Endothelial cell of umbilical vein (primary cell): ENCODE measurements around the gene OR7D2. TPM values are rescaled to one million over a fixed set of nuclear protein-coding genes. Genes with fewer than 3 reads are reported as not detected.

ENCODE experiments used
- BruUV-seq: library from RNA; stranded (reverse); fragments of 400-500 nt; replicated peaks from 2 replicates; lab custom pipeline; 2021; lab: Mats Ljungman, UMichigan
- CTCF ChIA-PET: fragments of 300-600, 350-600 bp; sonication (Branson Sonifier 250); formaldehyde crosslinking; loops from one replicate; lab custom pipeline; 2021; ENCODE audit warnings: antibody characterized with exemption, inconsistent platforms; lab: Charles Lee
- POLR2A ChIA-PET: fragments of 300-600, 350-600 bp; sonication (Branson Sonifier 250); formaldehyde crosslinking; loops from one replicate; lab custom pipeline; 2021; ENCODE audit warnings: antibody characterized with exemption, inconsistent platforms; lab: Charles Lee
- DNase-seq: peaks from one replicate; pipeline ENCODE4 v3.0.0-alpha.2; 2011; ENCODE audit warnings: low read depth, low spot score
- FAIRE-seq: peaks from 2 replicates; lab custom pipeline; 2011; peaks lifted over from hg19 to GRCh38; lab: Jason Lieb, UNC
- H2AFZ ChIP-seq: 2 replicates; pipeline ENCODE4 v1.6.0; 2012; ENCODE audit warnings: low read depth, low read length, control low read depth, inconsistent platforms
- H3K27ac ChIP-seq: 2 replicates; pipeline ENCODE4 v1.5.1; 2011; ENCODE audit warnings: low read depth, mild to moderate bottlenecking, control low read depth, low read length, moderate library complexity; ENCODE audit not compliant: insufficient read depth
- H3K27me3 ChIP-seq, 2 experiments: 2 replicates each; pipeline versions ENCODE4 v1.6.0 to v1.6.1; 2011; ENCODE audit warnings: low read length in 2 of 2, mixed read lengths in 1 of 2; ENCODE audit not compliant: control insufficient read depth in 2 of 2, insufficient read depth in 2 of 2
- H3K36me3 ChIP-seq, 2 experiments: 2 replicates in 1 of 2; 3 replicates in 1 of 2; pipeline ENCODE4 v1.5.1; 2011; ENCODE audit warnings: low read length in 2 of 2, mild to moderate bottlenecking in 1 of 2, moderate library complexity in 1 of 2; ENCODE audit not compliant: control insufficient read depth in 2 of 2, insufficient read depth in 2 of 2; ENCODE audit errors: extremely low read depth in 1 of 2
- H3K4me1 ChIP-seq: 3 replicates; pipeline ENCODE4 v1.5.1; 2011; ENCODE audit warnings: mild to moderate bottlenecking, low read length; ENCODE audit not compliant: control insufficient read depth, insufficient read depth; ENCODE audit errors: extremely low read depth
- H3K4me2 ChIP-seq: 2 replicates; pipeline ENCODE4 v1.6.1; 2011; ENCODE audit warnings: low read length, control low read depth, mixed read lengths; ENCODE audit not compliant: insufficient read depth
- H3K4me3 ChIP-seq, 3 experiments: fragments of 200-600 bp in 1 of 3; sonication (generic), shearing (Covaris generic) in 1 of 3; replicated peaks in 1 of 3; 2 replicates each; pipeline ENCODE4 v1.5.1; 2011 to 2016; ENCODE audit warnings: control low read depth in 3 of 3, low read length in 3 of 3, mild to moderate bottlenecking in 2 of 3, inconsistent platforms in 1 of 3, low read depth in 1 of 3, moderate library complexity in 1 of 3; ENCODE audit not compliant: insufficient read depth in 1 of 3
- H3K79me2 ChIP-seq: 2 replicates; pipeline ENCODE4 v1.6.0; 2012; ENCODE audit warnings: low read length, inconsistent platforms; ENCODE audit not compliant: control insufficient read depth, insufficient read depth
- H3K9ac ChIP-seq: replicated peaks from 2 replicates; pipeline ENCODE3; 2011; ENCODE audit warnings: low read length, control low read depth; ENCODE audit not compliant: insufficient read depth; ENCODE audit errors: extremely low read depth
- H3K9me1 ChIP-seq: replicated peaks from 3 replicates; pipeline ENCODE4 v1.6.0; 2011; ENCODE audit warnings: mild to moderate bottlenecking, low read length; ENCODE audit not compliant: control insufficient read depth, insufficient read depth; ENCODE audit errors: extremely low read depth
- H3K9me3 ChIP-seq: replicated peaks from 2 replicates; pipeline ENCODE4 v1.5.1; 2012; ENCODE audit warnings: low read length, inconsistent platforms; ENCODE audit not compliant: control insufficient read depth, insufficient read depth
- H4K20me1 ChIP-seq: replicated peaks from 2 replicates; pipeline ENCODE3; 2011; ENCODE audit warnings: mild to moderate bottlenecking, low read length; ENCODE audit not compliant: control insufficient read depth, insufficient read depth; ENCODE audit errors: extremely low read depth
- EZH2 ChIP-seq: IDR thresholded peaks from 2 replicates; pipeline ENCODE4 v1.6.1; 2012; ENCODE audit warnings: borderline replicate concordance, low read depth, mild to moderate bottlenecking, moderate library complexity, low read length, inconsistent platforms; ENCODE audit not compliant: severe bottlenecking
- GATA2 ChIP-seq: IDR thresholded peaks from 2 replicates; pipeline ENCODE4 v1.7.0; 2011; ENCODE audit warnings: low read depth, mild to moderate bottlenecking, moderate library complexity, mixed read lengths, low read length; ENCODE audit not compliant: insufficient read length, insufficient read depth
- JUN ChIP-seq: IDR thresholded peaks from 2 replicates; pipeline ENCODE4 v1.6.1; 2011; ENCODE audit warnings: borderline replicate concordance, low read depth; ENCODE audit not compliant: insufficient read length, insufficient read depth
- MYC ChIP-seq: IDR thresholded peaks from one replicate; pipeline ENCODE4 v1.6.1; 2011; ENCODE audit warnings: mild to moderate bottlenecking, low read depth, low read length
- POLR2A ChIP-seq: IDR thresholded peaks from 2 replicates; pipeline ENCODE4 v1.6.1; 2012; ENCODE audit warnings: low read depth, mild to moderate bottlenecking, control low read depth, low read length
- POLR2AphosphoS5 ChIP-seq: IDR thresholded peaks from 2 replicates; pipeline ENCODE4 v1.6.1; 2012; ENCODE audit warnings: low read depth, mild to moderate bottlenecking, control low read depth, low read length, moderate library complexity; ENCODE audit not compliant: insufficient read depth
- dilution Hi-C: fragments of 300-500 bp; cut with MboI; formaldehyde crosslinking; loops from one replicate; pipeline ENCODE4 v1.15.0; 2019; ENCODE audit warnings: low sequenced_read_pairs; ENCODE audit not compliant: extremely low pct_ligation_motif_present
- intact Hi-C: fragments of 100-400 bp; cut with micrococcal nuclease; formaldehyde crosslinking; loops from one replicate; pipeline ENCODE4 v1.10.0; 2022
- polyA plus RNA-seq, 4 experiments: library from polyadenylated mRNA; depleted of rRNA in 3 of 4; stranded (reverse) in 3 of 4; unstranded in 1 of 4; fragments of >200 nt; gene quantifications; 2 replicates each; pipeline versions ENCODE4 v1.2.1 to v1.2.3, GENCODE V29; 2011 to 2012; ENCODE audit warnings: missing spikeins in 1 of 4
- total RNA-seq: library from RNA; stranded (reverse); gene quantifications from 2 replicates; pipeline ENCODE4 v1.2.3, GENCODE V29; 2021
- TF ChIP-seq, protein P1 (sequence below): IDR thresholded peaks from 2 replicates; pipeline ENCODE4 v1.6.1; 2011; ENCODE audit not compliant: insufficient read depth, insufficient read length
- TF ChIP-seq, protein P2 (sequence below), 2 donors: IDR thresholded peaks; 1 replicate in 1 of 2; 2 replicates in 1 of 2; pipeline ENCODE4 v1.5.1; 2011; ENCODE audit warnings: low read length in 2 of 2, mild to moderate bottlenecking in 2 of 2, moderate library complexity in 2 of 2, control low read depth in 1 of 2, inconsistent platforms in 1 of 2, low read depth in 1 of 2; ENCODE audit not compliant: insufficient read depth in 1 of 2; ENCODE audit errors: extremely low read depth in 1 of 2

OR7D2 gene
- total and polyA plus RNA-seq, 2 donors (not counting 3 experiments of a cell fraction or from before 2014, with no cell fraction given): not detected

DNA sequence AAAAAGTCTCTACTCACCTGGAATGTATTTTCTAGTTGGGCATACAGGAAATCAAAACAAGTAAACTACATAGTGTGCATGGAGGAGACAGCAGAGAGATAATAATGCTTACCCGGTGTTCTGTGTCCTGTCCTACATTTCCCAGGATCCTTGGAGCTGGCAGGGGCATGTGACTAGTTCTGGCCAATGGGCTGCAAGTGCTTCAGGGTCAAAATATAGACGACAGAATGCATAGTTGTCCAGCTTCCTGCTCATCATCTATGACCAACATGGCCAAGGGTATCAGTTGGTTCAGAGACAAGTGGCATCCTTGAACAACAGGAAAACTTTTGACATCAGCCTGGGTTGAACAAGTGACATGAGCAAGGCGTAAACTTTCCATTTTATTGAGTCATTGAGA, 30.1 kb upstream of the OR7D2 start:
- CTCF ChIA-PET: no interaction called here
- intact Hi-C loops: no loop called here
- BruUV-seq: no TSS peak
- H4K20me1 ChIP-seq: no peaks in the 10 kb centered on the region
- no peak overlapping the region for H2AFZ ChIP-seq
- H3K9me3 ChIP-seq: peaks cover 7% of the 10 kb centered on the region
- no peaks in the 10 kb centered on the region for H3K9me1 ChIP-seq
- TF ChIP-seq, protein P1, sequence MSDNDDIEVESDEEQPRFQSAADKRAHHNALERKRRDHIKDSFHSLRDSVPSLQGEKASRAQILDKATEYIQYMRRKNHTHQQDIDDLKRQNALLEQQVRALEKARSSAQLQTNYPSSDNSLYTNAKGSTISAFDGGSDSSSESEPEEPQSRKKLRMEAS: no peak
- TF ChIP-seq POLR2A (no peak), MYC (no peak), EZH2 (no peak), GATA2 (no peak)
- no peaks in the 10 kb centered on the region for H3K27me3 ChIP-seq
- peak; percentile 38 for FAIRE-seq
- DNase-seq: no peak
- no peak overlapping the region for H3K4me2 ChIP-seq
- H3K36me3 ChIP-seq: peaks cover 6 to 10% of the 10 kb centered on the region in 2 experiments
- H3K9ac ChIP-seq: no peak overlapping the region
- H3K79me2 ChIP-seq: peaks cover 92% of the 10 kb centered on the region
- H3K4me1 ChIP-seq: no peaks in the 10 kb centered on the region
- POLR2A ChIA-PET: no interaction called here
- no peak overlapping the region for H3K4me3 ChIP-seq
- dilution Hi-C loops: no loop called here
- no peak overlapping the region for H3K27ac ChIP-seq

DNA sequence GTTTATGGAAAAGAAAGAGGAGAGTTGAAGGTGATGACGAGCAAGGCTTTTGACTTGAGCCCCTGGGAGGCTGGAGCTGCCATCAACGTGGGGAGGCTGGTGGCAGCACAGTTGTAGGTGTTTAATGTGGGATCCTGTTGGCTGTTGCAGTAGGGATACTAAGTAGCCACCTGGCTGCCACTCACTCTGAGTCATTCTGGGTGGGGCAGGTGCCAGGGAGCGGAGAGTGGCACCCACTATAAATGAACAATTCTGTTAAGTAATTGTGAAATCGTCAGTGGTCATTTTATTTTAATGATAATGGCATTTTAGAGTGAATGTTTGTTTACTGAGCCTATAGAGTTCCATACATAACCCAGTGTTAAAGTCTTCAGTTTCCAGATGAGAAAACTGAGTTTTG, 28.8 kb upstream of the OR7D2 start:
- H3K36me3 ChIP-seq: peaks cover 6 to 11% of the 10 kb centered on the region in 2 experiments
- FAIRE-seq (no peak), DNase-seq (no peak)
- no peaks in the 10 kb centered on the region for H3K9me1 ChIP-seq
- no peak overlapping the region for H3K9ac ChIP-seq
- CTCF ChIA-PET: no interaction called here
- no peak for TF ChIP-seq MYC
- TF ChIP-seq, protein P1: no peak
- TF ChIP-seq EZH2: no peak
- no peak for TF ChIP-seq GATA2
- no peak for TF ChIP-seq POLR2AphosphoS5
- TF ChIP-seq JUN: no peak
- TF ChIP-seq, protein P2, sequence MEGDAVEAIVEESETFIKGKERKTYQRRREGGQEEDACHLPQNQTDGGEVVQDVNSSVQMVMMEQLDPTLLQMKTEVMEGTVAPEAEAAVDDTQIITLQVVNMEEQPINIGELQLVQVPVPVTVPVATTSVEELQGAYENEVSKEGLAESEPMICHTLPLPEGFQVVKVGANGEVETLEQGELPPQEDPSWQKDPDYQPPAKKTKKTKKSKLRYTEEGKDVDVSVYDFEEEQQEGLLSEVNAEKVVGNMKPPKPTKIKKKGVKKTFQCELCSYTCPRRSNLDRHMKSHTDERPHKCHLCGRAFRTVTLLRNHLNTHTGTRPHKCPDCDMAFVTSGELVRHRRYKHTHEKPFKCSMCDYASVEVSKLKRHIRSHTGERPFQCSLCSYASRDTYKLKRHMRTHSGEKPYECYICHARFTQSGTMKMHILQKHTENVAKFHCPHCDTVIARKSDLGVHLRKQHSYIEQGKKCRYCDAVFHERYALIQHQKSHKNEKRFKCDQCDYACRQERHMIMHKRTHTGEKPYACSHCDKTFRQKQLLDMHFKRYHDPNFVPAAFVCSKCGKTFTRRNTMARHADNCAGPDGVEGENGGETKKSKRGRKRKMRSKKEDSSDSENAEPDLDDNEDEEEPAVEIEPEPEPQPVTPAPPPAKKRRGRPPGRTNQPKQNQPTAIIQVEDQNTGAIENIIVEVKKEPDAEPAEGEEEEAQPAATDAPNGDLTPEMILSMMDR (IDR thresholded peaks at IDR 0.05; ENCODE audit: extremely low read depth in 1 of 2, insufficient read depth in 1 of 2, low read depth in 1 of 2, low read length in 2 of 2): no peak
- no peaks in the 10 kb centered on the region for H4K20me1 ChIP-seq
- POLR2A ChIA-PET: no interaction called here
- H3K9me3 ChIP-seq: peaks cover 3% of the 10 kb centered on the region
- no peak overlapping the region for H2AFZ ChIP-seq
- H3K79me2 ChIP-seq: peaks cover 94% of the 10 kb centered on the region
- dilution Hi-C loops: no loop called here
- no peak overlapping the region for H3K4me2 ChIP-seq
- no peak overlapping the region for H3K4me3 ChIP-seq
- intact Hi-C loops: no loop called here
- no peak overlapping the region for H3K27ac ChIP-seq
- no peaks in the 10 kb centered on the region for H3K4me1 ChIP-seq
- BruUV-seq: no TSS peak
- H3K27me3 ChIP-seq: no peaks in the 10 kb centered on the region
